Vagina (tissue), 2 donors: ENCODE results near the gene CPAMD8.

ENCODE experiments used
- POLR2AphosphoS5 ChIP-seq, 2 donors: sonication (generic); formaldehyde crosslinking; IDR thresholded peaks; one replicate each; pipeline ENCODE4 v1.9.0; 2017; ENCODE audit warnings: antibody characterized with exemption in 2 of 2, mild to moderate bottlenecking in 2 of 2, low read depth in 1 of 2; ENCODE audit not compliant: insufficient read depth in 1 of 2
- TF ChIP-seq, protein P1 (sequence below), 3 experiments: fragments of 450-650 bp in 2 of 3; fragments of 200-600 bp in 1 of 3; sonication (generic) in 1 of 3; IDR thresholded peaks; one replicate each; pipeline ENCODE4 v1.5.1; 2017 to 2019; ENCODE audit warnings: antibody characterized with exemption in 3 of 3, mild to moderate bottlenecking in 2 of 3, moderate library complexity in 2 of 3

DNA sequence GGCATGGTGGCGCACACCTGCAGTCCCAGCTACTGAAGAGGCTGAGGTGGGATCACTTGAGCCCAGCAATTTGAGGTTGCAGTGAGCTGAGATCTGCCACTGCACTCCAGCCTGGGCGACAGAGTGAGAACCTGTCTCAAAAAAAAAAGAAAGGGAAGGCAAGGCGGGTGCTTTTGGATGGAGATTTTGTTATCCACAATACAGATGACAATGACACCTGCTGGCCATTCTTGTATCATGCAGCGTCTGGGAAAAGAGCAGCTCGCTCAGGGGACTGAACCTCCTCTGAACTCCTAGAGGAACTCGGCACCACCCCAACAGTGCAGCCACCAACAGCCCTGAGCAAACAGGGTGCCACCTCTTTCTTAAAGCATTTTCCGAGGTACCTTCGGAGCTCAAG, 25.8 kb upstream of the CPAMD8 start:
- TF ChIP-seq, protein P1, sequence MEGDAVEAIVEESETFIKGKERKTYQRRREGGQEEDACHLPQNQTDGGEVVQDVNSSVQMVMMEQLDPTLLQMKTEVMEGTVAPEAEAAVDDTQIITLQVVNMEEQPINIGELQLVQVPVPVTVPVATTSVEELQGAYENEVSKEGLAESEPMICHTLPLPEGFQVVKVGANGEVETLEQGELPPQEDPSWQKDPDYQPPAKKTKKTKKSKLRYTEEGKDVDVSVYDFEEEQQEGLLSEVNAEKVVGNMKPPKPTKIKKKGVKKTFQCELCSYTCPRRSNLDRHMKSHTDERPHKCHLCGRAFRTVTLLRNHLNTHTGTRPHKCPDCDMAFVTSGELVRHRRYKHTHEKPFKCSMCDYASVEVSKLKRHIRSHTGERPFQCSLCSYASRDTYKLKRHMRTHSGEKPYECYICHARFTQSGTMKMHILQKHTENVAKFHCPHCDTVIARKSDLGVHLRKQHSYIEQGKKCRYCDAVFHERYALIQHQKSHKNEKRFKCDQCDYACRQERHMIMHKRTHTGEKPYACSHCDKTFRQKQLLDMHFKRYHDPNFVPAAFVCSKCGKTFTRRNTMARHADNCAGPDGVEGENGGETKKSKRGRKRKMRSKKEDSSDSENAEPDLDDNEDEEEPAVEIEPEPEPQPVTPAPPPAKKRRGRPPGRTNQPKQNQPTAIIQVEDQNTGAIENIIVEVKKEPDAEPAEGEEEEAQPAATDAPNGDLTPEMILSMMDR (IDR thresholded peaks at IDR 0.05), result peak; percentile 21 to 52 (median 49)
- no peak for TF ChIP-seq POLR2AphosphoS5 (IDR thresholded peaks at IDR 0.05; ENCODE audit: insufficient read depth in 1 of 2, low read depth in 1 of 2)
